GM12872 (cell line): ENCODE data around the gene LGI1.
A peak's percentile ranks its signal among the peaks of the same experiment; 100 is the strongest.

Experiments used
- CTCF ChIP-seq: IDR thresholded peaks from 3 replicates; pipeline ENCODE4 v1.5.1; 2011; ENCODE audit warnings: low read depth, mild to moderate bottlenecking, low read length, moderate library complexity; ENCODE audit not compliant: insufficient read depth

LGI1 gene

DNA sequence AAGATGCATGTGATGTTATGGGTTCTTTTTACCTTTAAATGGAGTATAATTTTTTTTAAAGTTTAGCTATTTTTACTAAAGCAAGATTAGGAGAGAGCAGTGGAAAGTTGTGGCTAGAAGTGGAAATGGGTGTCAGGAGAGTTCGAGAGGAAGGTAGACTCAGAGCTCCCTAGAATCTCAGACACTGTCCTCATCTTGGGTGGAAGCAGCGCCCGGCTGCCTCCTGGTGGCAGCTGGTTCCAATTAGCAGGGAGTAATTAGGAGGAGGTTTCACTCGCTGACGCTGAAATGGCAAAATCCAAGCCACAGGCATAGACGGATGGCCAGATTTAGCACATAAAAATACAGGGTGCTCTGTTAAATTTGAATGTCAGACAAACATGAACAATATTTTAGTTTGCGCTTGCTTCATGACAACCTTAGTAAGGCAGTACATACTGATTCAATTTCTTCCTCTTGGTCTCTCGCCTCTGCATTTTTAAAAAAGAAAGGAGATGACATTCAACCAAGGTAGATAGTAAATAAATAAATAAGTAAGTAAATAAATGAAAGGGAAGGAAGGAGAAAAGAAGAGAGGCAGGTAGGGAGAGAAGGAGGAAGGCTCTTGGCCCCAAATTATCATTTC is 58.5 kb downstream of the LGI1 start:
- peak; percentile 68 for TF ChIP-seq CTCF

DNA sequence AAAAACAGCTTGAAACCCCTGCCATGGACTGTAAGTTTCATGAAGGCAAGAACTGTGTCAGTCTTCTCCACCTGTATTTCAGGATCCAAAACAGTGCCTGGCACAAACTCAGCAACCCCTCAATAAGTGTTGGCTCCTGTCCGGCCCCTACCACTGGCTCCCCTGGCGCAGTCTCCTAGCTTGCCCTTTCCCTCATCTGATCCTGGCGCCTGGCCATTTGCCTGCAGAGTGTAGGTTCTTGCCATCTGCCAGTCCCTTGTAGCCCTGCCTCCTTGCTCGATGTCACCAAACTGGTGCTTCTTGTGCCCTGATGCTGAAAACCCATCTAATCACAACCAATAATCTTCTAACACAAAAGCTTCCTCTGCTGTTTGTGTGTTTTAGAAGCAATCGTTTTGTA is 60.4 kb downstream of the LGI1 start:
- TF ChIP-seq CTCF: no peak

GRCh38 chr10:93819520-93819919 is 61.8 kb downstream of the LGI1 start:
- no peak for TF ChIP-seq CTCF

DNA sequence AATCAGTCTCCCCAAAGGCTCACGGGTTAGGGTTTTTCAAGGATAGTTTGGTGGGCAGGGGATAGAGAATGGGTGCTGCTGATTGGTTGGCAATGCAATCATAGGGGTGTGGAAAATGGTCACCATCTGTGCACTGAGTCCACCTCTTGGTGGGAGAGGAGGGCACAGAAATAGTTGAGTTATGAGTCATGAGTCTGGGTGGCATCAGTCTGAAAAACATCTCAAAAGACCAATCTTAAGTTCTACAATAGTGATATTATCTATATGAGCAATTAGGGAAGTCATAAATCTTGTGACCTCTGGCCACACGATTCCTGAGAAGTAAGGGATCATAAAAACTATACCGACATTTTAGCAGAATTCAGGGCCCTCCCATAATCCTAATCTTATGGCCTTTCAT is 62.7 kb downstream of the LGI1 start:
- no peak for TF ChIP-seq CTCF

GRCh38 chr10:93821051-93821772 is 63.5 kb downstream of the LGI1 start:
- peak; percentile 33; the same call in 1 of the 3 replicates for TF ChIP-seq CTCF

DNA sequence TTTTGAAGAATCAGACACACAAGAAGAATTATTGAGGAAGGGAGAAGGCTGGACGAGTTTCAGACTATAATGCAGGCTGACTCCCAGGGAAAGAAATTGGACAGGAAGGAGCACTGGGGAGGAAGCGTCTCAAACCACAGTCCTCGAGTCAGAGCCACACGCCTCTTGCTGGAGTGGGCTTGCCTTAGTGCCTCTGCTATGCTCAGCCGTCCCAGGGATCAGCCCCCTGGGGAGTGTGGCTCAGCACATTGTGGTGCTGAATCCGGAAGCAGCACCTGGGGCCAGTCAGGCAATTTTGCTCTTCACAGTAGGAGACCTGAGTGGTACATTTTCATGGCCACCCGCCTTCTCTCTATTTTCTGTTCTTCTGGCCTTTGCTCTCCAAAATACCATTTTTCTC is 68.6 kb downstream of the LGI1 start:
- no peak for TF ChIP-seq CTCF

DNA sequence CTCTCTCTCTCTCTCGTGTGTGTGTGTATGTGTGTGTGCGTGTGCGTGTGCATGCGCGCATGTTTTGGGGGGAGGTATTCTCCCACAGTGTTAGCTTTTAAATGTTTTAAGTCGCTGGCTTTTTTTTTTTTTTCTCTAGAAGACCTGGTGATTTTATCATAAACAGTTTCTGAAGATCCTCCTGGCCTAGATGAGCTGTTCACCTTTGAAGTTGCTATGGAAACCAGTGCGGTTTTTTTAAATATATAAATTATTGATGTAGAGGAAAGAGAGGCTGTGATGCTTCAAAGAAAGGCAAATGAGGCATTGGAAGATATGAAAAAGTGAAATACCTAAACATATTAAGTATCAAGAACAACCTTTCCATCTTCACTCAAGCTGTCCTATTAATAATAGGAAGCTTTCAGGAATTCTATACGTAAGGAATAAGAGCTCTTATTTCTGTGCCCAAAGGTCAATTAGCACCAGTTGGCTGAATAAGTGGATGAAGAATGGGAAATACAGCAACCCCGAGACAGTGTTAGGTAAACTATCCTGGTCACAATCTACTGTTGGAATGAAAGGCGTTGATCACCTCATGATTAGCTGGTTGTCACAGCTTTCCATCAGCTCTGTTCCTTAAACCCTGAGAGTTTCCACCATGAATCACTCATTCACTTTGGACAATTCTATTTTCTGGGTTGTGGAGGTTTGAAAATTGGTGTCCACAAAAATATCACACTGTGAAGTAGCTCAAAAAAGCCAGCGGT is 69.5 kb downstream of the LGI1 start:
- TF ChIP-seq CTCF: no peak
